Measurements from ENCODE around the gene CYSTM1. TPM values are rescaled to one million over a fixed set of nuclear protein-coding genes. Genes with fewer than 3 reads are reported as not detected.

The CYSTM1 gene
- total and polyA plus RNA-seq, 7 donors, result 193 to 601 (median 297) TPM

GRCh38 chr5:140266471-140267200 lies 91.6 kb downstream of the CYSTM1 start:
- H3K4me3 ChIP-seq, result no peak overlapping the region
- 67 to 85% (median 70%) methylated on average over 6 of the region's 6 CpGs for WGBS, 3 donors
- ATAC-seq, result no peak
- peak overlapping the region; percentile 79 for H3K27ac ChIP-seq
- no peaks in the 10 kb centered on the region for H3K9me3 ChIP-seq
- DNase-seq, result no peak
- intact Hi-C loops (cut with DNase I), result no loop called here
- no peak for TF ChIP-seq CTCF (IDR thresholded peaks at IDR 0.05)
- H3K4me1 ChIP-seq, result peaks cover 41% of the 10 kb centered on the region
- no peaks in the 10 kb centered on the region for H3K36me3 ChIP-seq (ENCODE audit: insufficient read depth in 1 of 2, low read depth in 1 of 2)
- no peaks in the 10 kb centered on the region for H3K27me3 ChIP-seq (ENCODE audit: insufficient read depth in 3 of 3, low read length in 2 of 3)

- H3K9me3 ChIP-seq, result no peaks in the 10 kb centered on the region
- peaks cover 36% of the 10 kb centered on the region for H3K4me1 ChIP-seq
- H3K4me3 ChIP-seq, result peak overlapping the region; percentile 10
- intact Hi-C loops (cut with DNase I), result no loop called here
- no peaks in the 10 kb centered on the region for H3K36me3 ChIP-seq (ENCODE audit: insufficient read depth in 1 of 2, low read depth in 1 of 2)
- ATAC-seq (peak in 1 of 4 donors; percentile 6), DNase-seq (no peak)
- WGBS, 3 donors, result 57 to 76% (median 59%) methylated on average over 3 of the region's 3 CpGs
- H3K27ac ChIP-seq, result peak overlapping the region; percentile 79
- TF ChIP-seq CTCF (IDR thresholded peaks at IDR 0.05), result no peak
- no peaks in the 10 kb centered on the region for H3K27me3 ChIP-seq (ENCODE audit: insufficient read depth in 3 of 3, low read length in 2 of 3)
These were observed 92.2 kb downstream of the CYSTM1 start for GRCh38 chr5:140267201-140267540.

GRCh38 chr5:140267559-140268018 lies 92.6 kb downstream of the CYSTM1 start:
- no peak for TF ChIP-seq CTCF (IDR thresholded peaks at IDR 0.05)
- Histone ChIP-seq H3K9me3 (no peaks in the 10 kb centered on the region), H3K4me3 (peak overlapping the region; percentile 10), H3K36me3 (ENCODE audit: insufficient read depth in 1 of 2, low read depth in 1 of 2) (no peaks in the 10 kb centered on the region), H3K27me3 (ENCODE audit: insufficient read depth in 3 of 3, low read length in 2 of 3) (no peaks in the 10 kb centered on the region), H3K27ac (peak overlapping the region; percentile 79), H3K4me1 (peaks cover 31% of the 10 kb centered on the region)
- DNase-seq (no peak), ATAC-seq (peak in 3 of 4 donors; percentile 51 to 60 (median 54))
- WGBS, 3 donors, result 18 to 24% (median 18%) methylated on average over 9 of the region's 9 CpGs
- intact Hi-C loops (cut with DNase I), result no loop called here

- no peaks in the 10 kb centered on the region for H3K36me3 ChIP-seq (ENCODE audit: insufficient read depth in 1 of 2, low read depth in 1 of 2)
- no peak for TF ChIP-seq CTCF (IDR thresholded peaks at IDR 0.05)
- H3K4me3 ChIP-seq, result no peak overlapping the region
- H3K4me1 ChIP-seq, result peaks cover 25% of the 10 kb centered on the region
- DNase-seq (no peak), ATAC-seq (no peak)
- intact Hi-C loops (cut with DNase I), result no loop called here
- no peaks in the 10 kb centered on the region for H3K27me3 ChIP-seq (ENCODE audit: insufficient read depth in 3 of 3, low read length in 2 of 3)
- no peak overlapping the region for H3K27ac ChIP-seq
- H3K9me3 ChIP-seq, result no peaks in the 10 kb centered on the region
These were observed 95.0 kb downstream of the CYSTM1 start for GRCh38 chr5:140270008-140270407.
